GM23248 (cell line): ENCODE data around the gene TTC22. TPM values are rescaled to one million over a fixed set of nuclear protein-coding genes. Genes with fewer than 3 reads are reported as not detected.

Experiments
- DNase-seq: peaks from one replicate; pipeline ENCODE4 v3.0.0-alpha.2; 2015
- H2AFZ ChIP-seq: fragments of 200-600 bp; sonication (generic); 2 replicates; pipeline ENCODE4 v1.6.1; 2016; ENCODE audit warnings: antibody characterized with exemption
- H3F3A ChIP-seq: fragments of 200-600 bp; sonication (generic); 2 replicates; pipeline ENCODE4 v1.6.1; 2016; ENCODE audit warnings: mild to moderate bottlenecking, antibody characterized with exemption, mixed run types; ENCODE audit not compliant: insufficient read depth
- H3K27ac ChIP-seq: fragments of 200-600 bp; sonication (generic); 2 replicates; pipeline ENCODE4 v1.5.1; 2016; ENCODE audit warnings: mild to moderate bottlenecking
- H3K27me3 ChIP-seq: fragments of 200-600 bp; sonication (generic); replicated peaks from 2 replicates; pipeline ENCODE4 v1.6.1; 2016; ENCODE audit warnings: mild to moderate bottlenecking; ENCODE audit not compliant: insufficient read depth
- H3K36me3 ChIP-seq: fragments of 200-600 bp; sonication (generic); 2 replicates; pipeline ENCODE4 v1.6.1; 2016; ENCODE audit warnings: low read depth, mild to moderate bottlenecking
- H3K4me1 ChIP-seq: fragments of 200-600 bp; sonication (generic); 2 replicates; pipeline ENCODE4 v1.6.1; 2016; ENCODE audit warnings: mild to moderate bottlenecking; ENCODE audit not compliant: insufficient read depth
- H3K4me2 ChIP-seq: fragments of 200-600 bp; sonication (generic); one replicate; pipeline ENCODE4 v1.6.1; 2016; ENCODE audit warnings: mild to moderate bottlenecking; ENCODE audit not compliant: unreplicated experiment
- H3K4me3 ChIP-seq: fragments of 200-600 bp; sonication (generic); 2 replicates; pipeline ENCODE4 v1.5.1; 2016; ENCODE audit warnings: mild to moderate bottlenecking
- H3K79me2 ChIP-seq: fragments of 200-600 bp; sonication (generic); 2 replicates; pipeline ENCODE4 v1.6.1; 2016; ENCODE audit warnings: mild to moderate bottlenecking; ENCODE audit not compliant: insufficient read depth
- H3K9ac ChIP-seq: fragments of 200-600 bp; sonication (generic); 2 replicates; pipeline ENCODE4 v1.6.1; 2016; ENCODE audit warnings: mild to moderate bottlenecking
- H3K9me2 ChIP-seq: fragments of 200-600 bp; sonication (generic); 2 replicates; pipeline ENCODE4 v1.6.1; 2016; ENCODE audit warnings: mixed run types, mild to moderate bottlenecking, moderate library complexity; ENCODE audit not compliant: insufficient read depth
- H3K9me3 ChIP-seq: fragments of 200-600 bp; sonication (generic); one replicate; pipeline ENCODE4 v1.6.1; 2017; ENCODE audit warnings: low read depth
- H4K20me1 ChIP-seq: fragments of 200-600 bp; sonication (generic); 2 replicates; pipeline ENCODE4 v1.6.0; 2016; ENCODE audit not compliant: insufficient read depth
- EZH2 ChIP-seq: fragments of 200-600 bp; sonication (generic); IDR thresholded peaks from 2 replicates; pipeline ENCODE4 v1.6.1; 2018; ENCODE audit warnings: antibody characterized with exemption, mild to moderate bottlenecking; ENCODE audit not compliant: insufficient read depth, poor library complexity, severe bottlenecking
- EZH2phosphoT487 ChIP-seq: fragments of 200-600 bp; sonication (generic); IDR thresholded peaks from 2 replicates; pipeline ENCODE4 v1.6.1; 2018; ENCODE audit warnings: antibody characterized with exemption, moderate library complexity, mild to moderate bottlenecking, low read depth; ENCODE audit not compliant: insufficient read depth
- WGBS, 2 experiments: methylation state at CpG; one replicate each; pipeline ENCODE4 v1.1.6; 2015 to 2017; ENCODE audit warnings: low lambda C conversion rate in 2 of 2, low coverage in 1 of 2; ENCODE audit errors: missing lambda C conversion rate in 2 of 2; 5-methylcytosine and 5-hydroxymethylcytosine counted together
- in situ Hi-C: fragments of 300-500 bp; cut with MboI; formaldehyde crosslinking; loops from 2 replicates; pipeline ENCODE4 v1.15.0; 2020
- polyA plus RNA-seq: library from polyadenylated mRNA; unstranded; fragments of >200 nt; fragmentation: Nextera tagmentation; extraction: Ambion mirVana; gene quantifications from 2 replicates; pipeline ENCODE4 v1.2.1, GENCODE V29; 2016
- total RNA-seq: library from RNA; depleted of rRNA; stranded (reverse); fragments of >200 nt; shearing (Covaris generic); gene quantifications from 2 replicates; pipeline ENCODE4 v1.2.3, GENCODE V29; 2014

Gene TTC22
- total and polyA plus RNA-seq, 2 experiments from 2014 or later: not detected

DNA sequence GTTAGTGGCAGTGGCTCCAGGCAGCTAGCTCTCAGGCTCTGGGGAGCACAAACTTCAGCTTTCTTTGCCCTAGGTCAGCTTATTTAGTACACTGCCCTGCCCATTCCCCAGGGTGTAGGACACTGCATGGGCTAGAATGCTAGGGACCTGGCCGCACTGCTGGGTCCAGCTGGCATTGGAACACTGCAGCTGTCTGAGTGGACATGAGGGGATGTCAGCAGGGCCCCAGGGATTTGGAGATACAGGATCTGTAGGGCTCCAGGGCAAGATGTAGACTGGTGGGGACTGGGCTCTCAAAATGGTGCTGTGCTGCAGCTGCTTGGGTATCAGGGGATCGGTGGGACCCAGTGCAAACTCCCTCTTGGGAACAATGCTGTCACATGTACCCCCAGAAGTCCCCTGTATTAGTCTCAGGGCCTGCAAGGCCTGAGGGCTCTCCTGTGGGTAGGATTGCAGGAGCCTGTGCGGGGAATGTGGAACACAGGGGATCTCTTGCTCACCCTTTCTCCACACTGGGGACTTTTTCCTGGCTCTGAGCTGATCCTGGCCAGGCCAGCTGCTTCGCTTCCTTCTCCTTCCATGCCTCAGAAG lies 25.2 kb upstream of the TTC22 start:
- Histone ChIP-seq H3K9me3 (no peaks in the 10 kb centered on the region), H3K79me2 (no peaks in the 10 kb centered on the region), H3K36me3 (no peaks in the 10 kb centered on the region), H3K27ac (no peak overlapping the region), H4K20me1 (no peaks in the 10 kb centered on the region), H2AFZ (no peak overlapping the region), H3K4me2 (no peak overlapping the region), H3K9ac (no peak overlapping the region), H3F3A (no peaks in the 10 kb centered on the region), H3K9me2 (no peaks in the 10 kb centered on the region), H3K27me3 (0 out of 2 replicates have a peak, but pooled peaks cover 3% of the 10 kb centered on the region), H3K4me3 (no peak overlapping the region), H3K4me1 (no peaks in the 10 kb centered on the region)
- DNase-seq: no peak
- in situ Hi-C loops: no loop called here
- TF ChIP-seq EZH2: no peak
- no peak for TF ChIP-seq EZH2phosphoT487
- WGBS, 2 experiments: 66 to 69% methylated on average over 4 of the region's 4 CpGs

- no peaks in the 10 kb centered on the region for H3K9me2 ChIP-seq
- no peaks in the 10 kb centered on the region for H3K4me1 ChIP-seq
- H3K4me3 ChIP-seq: no peak overlapping the region
- DNase-seq: no peak
- H3K27ac ChIP-seq: no peak overlapping the region
- TF ChIP-seq EZH2 (no peak), EZH2phosphoT487 (no peak)
- 0 out of 2 replicates have a peak, but pooled peaks cover 4% of the 10 kb centered on the region for H3K27me3 ChIP-seq
- no peak overlapping the region for H3K9ac ChIP-seq
- H2AFZ ChIP-seq: no peak overlapping the region
- no peaks in the 10 kb centered on the region for H3K36me3 ChIP-seq
- in situ Hi-C loops: no loop called here
- H3F3A ChIP-seq: no peaks in the 10 kb centered on the region
- WGBS, 2 experiments: 48 to 50% methylated on average over 4 to 5 of the region's 5 CpGs
- H3K79me2 ChIP-seq: no peaks in the 10 kb centered on the region
- no peaks in the 10 kb centered on the region for H4K20me1 ChIP-seq
- H3K9me3 ChIP-seq: no peaks in the 10 kb centered on the region
- H3K4me2 ChIP-seq: no peak overlapping the region
These were observed 24.6 kb upstream of the TTC22 start for GRCh38 chr1:54825696-54826095.

- H3K4me3 ChIP-seq: no peak overlapping the region
- H3K9me2 ChIP-seq: no peaks in the 10 kb centered on the region
- in situ Hi-C loops: loop anchor here (25.0 kb wide), 1 partner anchor 711 kb away; no protein-coding TSS in a partner anchor
- no peaks in the 10 kb centered on the region for H3K36me3 ChIP-seq
- H3K79me2 ChIP-seq: no peaks in the 10 kb centered on the region
- no peak for TF ChIP-seq EZH2phosphoT487
- TF ChIP-seq EZH2: no peak
- no peaks in the 10 kb centered on the region for H3F3A ChIP-seq
- H3K27me3 ChIP-seq: 0 out of 2 replicates have a peak, but pooled peaks cover 4% of the 10 kb centered on the region
- H3K27ac ChIP-seq: no peak overlapping the region
- no peak overlapping the region for H3K4me2 ChIP-seq
- H3K4me1 ChIP-seq: no peaks in the 10 kb centered on the region
- WGBS, 2 experiments: 61 to 65% methylated on average over 3 of the region's 3 CpGs
- no peaks in the 10 kb centered on the region for H4K20me1 ChIP-seq
- no peak overlapping the region for H2AFZ ChIP-seq
- H3K9me3 ChIP-seq: no peaks in the 10 kb centered on the region
- H3K9ac ChIP-seq: no peak overlapping the region
- no peak for DNase-seq
These were observed 22.5 kb upstream of the TTC22 start for GRCh38 chr1:54823670-54824069.

DNA sequence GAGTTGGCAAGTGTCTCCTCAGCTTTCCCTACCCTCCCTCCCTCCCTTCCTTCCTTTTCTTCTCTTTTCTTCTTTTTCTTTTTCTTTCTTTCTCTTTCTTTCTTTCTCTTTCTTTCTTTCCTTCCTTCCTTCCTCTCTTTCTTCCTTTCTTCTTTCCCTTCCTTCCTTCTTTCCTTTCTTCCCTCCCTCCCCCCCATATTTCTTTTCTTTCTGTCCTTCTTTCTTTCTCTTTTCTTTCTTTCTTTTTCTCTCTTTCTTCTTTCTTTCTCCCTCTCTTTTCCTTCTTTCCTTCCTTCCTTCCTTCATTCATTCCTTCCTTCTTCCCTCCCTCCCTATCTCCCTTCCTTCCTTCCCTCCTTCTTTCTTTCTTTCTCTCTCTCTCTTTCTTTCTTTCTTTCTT lies 18.6 kb upstream of the TTC22 start:
- no peak overlapping the region for H3K9ac ChIP-seq
- in situ Hi-C loops: loop anchor here (25.0 kb wide), 1 partner anchor 707 kb away; no protein-coding TSS in a partner anchor

More for the DNA sequence above, 18.6 kb upstream of the TTC22 start:
- H3K27ac ChIP-seq: no peak overlapping the region
- H3K27me3 ChIP-seq: peaks cover 9% of the 10 kb centered on the region; the same call in 1 of the 2 replicates
- H2AFZ ChIP-seq: no peak overlapping the region
- no peaks in the 10 kb centered on the region for H4K20me1 ChIP-seq
- H3F3A ChIP-seq: no peaks in the 10 kb centered on the region
- DNase-seq: no peak
- H3K4me1 ChIP-seq: no peaks in the 10 kb centered on the region
- no peaks in the 10 kb centered on the region for H3K9me2 ChIP-seq
- H3K79me2 ChIP-seq: no peaks in the 10 kb centered on the region
- H3K4me3 ChIP-seq: no peak overlapping the region
- H3K9me3 ChIP-seq: no peaks in the 10 kb centered on the region
- TF ChIP-seq EZH2 (no peak), EZH2phosphoT487 (no peak)
- no peaks in the 10 kb centered on the region for H3K36me3 ChIP-seq
- H3K4me2 ChIP-seq: no peak overlapping the region
